ENCODE results near the gene NXPE4. TPM values are rescaled to one million over a fixed set of nuclear protein-coding genes. Genes with fewer than 3 reads are reported as not detected.

Gene NXPE4
- total and polyA plus RNA-seq, 2 of the 8 experiments (the other 6 are each of a cell fraction or from before 2014, with no cell fraction given): not detected

- POLR2A ChIA-PET (ENCODE audit: partially characterized antibody): no interaction called here
- H3K79me2 ChIP-seq (ENCODE audit: control insufficient read depth in 1 of 2, insufficient read depth in 2 of 2, low read length in 2 of 2): no peaks in the 10 kb centered on the region
- no peak overlapping the region for H3K4ac ChIP-seq (replicated peaks; ENCODE audit: insufficient read length, low read depth, low read length)
- no peak overlapping the region for H3K23ac ChIP-seq (ENCODE audit: insufficient read length)
- no peak overlapping the region for H4K91ac ChIP-seq (replicated peaks; ENCODE audit: insufficient read length, low read length)
- no peaks in the 10 kb centered on the region for H3K27me3 ChIP-seq (replicated peaks in 1 of 4; ENCODE audit: control insufficient read depth in 3 of 4, extremely low read depth in 1 of 4, insufficient read depth in 3 of 4, low read length in 3 of 4)
- no peak overlapping the region for H2BK12ac ChIP-seq (ENCODE audit: low read depth, low read length)
- H3K9me3 ChIP-seq (ENCODE audit: insufficient read depth in 2 of 2, low read depth in 1 of 2, low read length in 1 of 2): peaks cover 46 to 64% of the 10 kb centered on the region in 2 experiments
- FAIRE-seq: no peak
- WGBS, 2 experiments (ENCODE audit: extremely low coverage in 1 of 2, insufficient coverage in 1 of 2, insufficient read length in 1 of 2, insufficient replicate concordance in 2 of 2, low coverage in 1 of 2, low lambda C conversion rate in 2 of 2, missing lambda C conversion rate in 1 of 2): 89% methylated on average over 7 of the region's 7 CpGs; no CpG with 5 or more reads in 1 of the 2 experiments
- no peak overlapping the region for H2BK120ac ChIP-seq (replicated peaks; ENCODE audit: low read depth, low read length)
- no peaks in the 10 kb centered on the region for H4K20me1 ChIP-seq (replicated peaks in 1 of 2; ENCODE audit: control insufficient read depth in 1 of 2, insufficient read depth in 2 of 2, low read length in 2 of 2)
- no peaks in the 10 kb centered on the region for H3K79me1 ChIP-seq (ENCODE audit: low read depth, low read length)
- no peak overlapping the region for H4K8ac ChIP-seq (ENCODE audit: extremely low read depth, insufficient read depth, low read length)
- no peak overlapping the region for H3K4me2 ChIP-seq (ENCODE audit: insufficient read depth in 1 of 2, low read depth in 2 of 2, low read length in 2 of 2)
- CTCF ChIA-PET (ENCODE audit: partially characterized antibody): no interaction called here
- no peak overlapping the region for H2BK20ac ChIP-seq (ENCODE audit: low read length)
- no peak overlapping the region for H2AK5ac ChIP-seq (ENCODE audit: low read depth, low read length)
- no peak overlapping the region for H2BK5ac ChIP-seq (ENCODE audit: low read depth, low read length)
- no peak overlapping the region for H3K56ac ChIP-seq (replicated peaks; ENCODE audit: insufficient read length, low read depth, low read length)
- H3K27ac ChIP-seq (ENCODE audit: low read depth, low read length): no peak overlapping the region
- DNase-seq (ENCODE audit: low read depth in 1 of 2, low spot score in 2 of 2): no peak
- no peak overlapping the region for H2AFZ ChIP-seq (ENCODE audit: low read length)
- H3K4me1 ChIP-seq (replicated peaks in 1 of 4; ENCODE audit: control insufficient read depth in 3 of 4, insufficient read depth in 4 of 4, low read length in 3 of 4): no peaks in the 10 kb centered on the region
- no peak overlapping the region for H4K5ac ChIP-seq (ENCODE audit: insufficient read length, low read depth, low read length)
- no peak overlapping the region for H3K4me3 ChIP-seq (ENCODE audit: extremely low read depth in 1 of 4, insufficient read depth in 2 of 4, low read depth in 3 of 4, low read length in 4 of 4)
- no peaks in the 10 kb centered on the region for H3K23me2 ChIP-seq (ENCODE audit: low read depth, low read length)
- no peak overlapping the region for H2BK15ac ChIP-seq (ENCODE audit: low read length)
- H3K9ac ChIP-seq (replicated peaks in 1 of 4; ENCODE audit: extremely low read depth in 1 of 4, low read depth in 3 of 4, low read length in 3 of 4): no peak overlapping the region
- H3K18ac ChIP-seq (ENCODE audit: extremely low read depth, low read length): no peak overlapping the region
- H3K14ac ChIP-seq (ENCODE audit: insufficient read length): no peak overlapping the region
- peaks cover 0 to 5% (median 0%) of the 10 kb centered on the region in 4 experiments; a peak in 2 of 8 replicates for H3K36me3 ChIP-seq (ENCODE audit: control insufficient read depth in 2 of 4, insufficient read depth in 4 of 4, low read length in 3 of 4)
- no peak for TF ChIP-seq SIN3A (conservative IDR thresholded peaks at IDR 0.05 in 1 of 2, IDR thresholded peaks at IDR 0.05 in 1 of 2; ENCODE audit: low read depth in 1 of 2, low read length in 2 of 2)
Observed at GRCh38 chr11:114623720-114624119, 28.1 kb upstream of the NXPE4 start.

All from H1 (cell line).